ENCODE measurements around the gene MRPS24.

MRPS24 gene

DNA sequence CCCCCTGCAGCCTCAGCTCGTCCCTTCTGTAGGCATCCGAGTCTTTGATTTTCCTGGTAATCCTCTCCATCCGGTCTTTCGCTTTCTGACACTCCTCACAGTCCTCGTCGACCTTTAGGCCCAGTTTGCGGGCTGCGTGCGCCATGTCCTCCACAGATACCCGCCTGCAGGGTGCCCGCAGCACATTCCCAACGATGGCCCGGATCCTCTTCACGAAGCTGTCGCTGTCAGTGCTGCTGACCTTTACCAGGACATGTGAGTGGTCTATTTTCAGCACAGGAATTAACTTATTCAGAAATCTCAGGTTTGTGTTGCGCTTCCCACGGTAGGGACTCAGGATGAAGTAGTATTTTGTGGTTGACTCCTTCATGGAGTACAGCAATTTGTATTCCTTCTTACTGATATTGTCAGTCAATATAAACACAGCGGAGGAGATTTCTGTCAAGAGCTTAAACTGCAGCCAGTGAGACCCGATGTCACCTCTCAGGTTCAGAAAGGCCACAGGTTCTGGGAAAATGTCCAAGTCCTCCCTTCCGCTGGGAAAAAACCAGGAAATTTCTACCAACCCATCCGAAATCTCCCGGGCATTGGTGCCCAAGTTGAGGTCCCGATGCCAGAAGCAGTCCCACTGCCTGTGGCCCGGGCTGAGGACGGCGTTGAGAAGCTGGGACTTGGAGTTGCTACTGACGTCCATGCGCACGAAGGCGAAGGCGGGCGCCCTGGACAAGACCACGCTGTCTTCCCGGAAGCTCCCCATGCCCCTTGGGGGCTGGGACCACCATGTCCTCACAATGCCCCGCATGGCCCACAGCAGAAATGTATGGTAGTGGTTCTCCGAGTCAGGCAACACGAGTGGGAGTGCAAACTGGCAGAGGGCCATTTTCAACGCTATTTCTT is 8.9 kb upstream of the MRPS24 start:
- DNase-seq (ENCODE audit: low spot score) = no peak

DNA sequence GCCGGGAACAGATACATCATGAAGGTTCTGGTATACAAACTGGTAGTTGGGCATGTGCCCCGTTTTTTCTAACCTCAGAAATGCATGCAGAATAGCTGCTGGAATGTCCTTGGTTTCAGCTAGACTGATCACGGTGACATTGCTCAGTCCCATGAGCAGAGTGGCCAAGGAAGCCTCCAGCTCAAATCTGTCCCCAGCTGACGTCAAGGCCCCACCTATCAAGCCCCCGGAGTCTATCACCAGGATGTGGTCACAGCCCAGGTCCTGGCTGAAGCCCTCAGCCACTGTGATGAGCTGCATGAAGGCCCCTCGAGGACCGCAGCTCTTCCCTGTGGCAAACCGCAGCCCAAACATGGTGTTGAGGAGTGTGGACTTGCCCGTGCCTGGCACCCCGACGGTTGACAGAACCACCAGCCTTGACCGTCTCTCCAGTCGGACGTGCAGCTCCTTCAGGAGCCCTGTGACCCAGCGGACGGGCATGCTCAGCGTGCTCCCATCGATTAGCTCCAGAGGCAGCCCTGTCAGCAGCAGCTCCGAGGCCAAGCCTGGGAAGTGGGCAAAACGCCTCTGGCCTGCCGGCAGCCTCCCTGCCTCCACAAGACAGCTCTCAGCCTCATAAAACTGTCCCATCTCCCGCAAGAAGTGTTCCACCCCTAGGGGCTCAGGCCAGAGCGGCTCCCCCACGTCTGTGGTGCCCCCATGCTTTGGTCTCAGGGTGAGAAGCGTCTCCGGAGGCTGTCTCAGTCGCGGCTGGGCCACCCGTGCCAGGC is 7.8 kb upstream of the MRPS24 start:
- no peak for DNase-seq (ENCODE audit: low spot score)

GRCh38 chr7:43876241-43876640 is 6.9 kb upstream of the MRPS24 start:
- DNase-seq (ENCODE audit: low spot score) = no peak

DNA sequence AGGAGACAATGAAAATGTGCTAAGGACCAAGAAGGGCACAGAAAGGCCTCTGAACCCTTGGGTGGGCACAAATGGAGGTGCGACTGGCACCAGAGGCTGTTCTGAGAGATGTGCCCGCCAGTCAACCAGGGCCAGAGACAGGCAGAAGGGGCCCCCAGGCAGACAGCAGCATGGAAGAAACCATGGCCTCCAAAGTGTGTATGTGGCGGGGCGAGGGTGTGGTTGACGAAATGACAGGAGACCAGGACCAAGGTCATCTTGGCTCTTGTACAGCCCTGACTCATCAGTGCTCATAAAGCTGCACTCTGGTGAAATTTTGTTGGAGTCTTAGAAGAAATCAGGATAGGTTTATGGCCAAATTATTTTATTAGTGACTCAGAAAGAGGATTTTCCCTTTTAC is 4.0 kb upstream of the MRPS24 start:
- DNase-seq (ENCODE audit: low spot score) = no peak

GRCh38 chr7:43872406-43873110 is 3.2 kb upstream of the MRPS24 start:
- DNase-seq (ENCODE audit: low spot score) = no peak

DNA sequence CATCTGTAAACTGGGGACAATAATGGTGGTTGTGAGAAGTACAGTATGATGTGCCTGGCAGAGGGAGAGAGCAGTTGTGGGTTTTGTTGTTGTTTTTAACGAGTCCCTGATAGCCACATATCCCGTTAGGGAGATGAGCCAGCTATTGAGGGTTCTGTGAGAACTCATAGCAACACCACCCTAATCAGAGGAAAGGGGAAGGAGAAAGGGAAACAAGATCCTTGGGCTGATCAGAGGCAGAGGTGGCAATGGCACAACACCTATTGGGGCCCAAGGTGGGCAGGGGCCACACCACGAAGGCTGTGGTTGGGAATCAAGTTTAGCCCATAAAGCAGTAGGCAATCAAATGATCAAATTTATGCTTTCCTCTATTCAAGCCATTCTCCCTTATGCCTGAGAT is 1.7 kb upstream of the MRPS24 start:
- DNase-seq (ENCODE audit: low spot score) = no peak

GRCh38 chr7:43870316-43870715 is 999 bp upstream of the MRPS24 start:
- DNase-seq (ENCODE audit: low spot score) = no peak

GRCh38 chr7:43869867-43870240 is 537 bp upstream of the MRPS24 start:
- DNase-seq (ENCODE audit: low spot score) = no peak

DNA sequence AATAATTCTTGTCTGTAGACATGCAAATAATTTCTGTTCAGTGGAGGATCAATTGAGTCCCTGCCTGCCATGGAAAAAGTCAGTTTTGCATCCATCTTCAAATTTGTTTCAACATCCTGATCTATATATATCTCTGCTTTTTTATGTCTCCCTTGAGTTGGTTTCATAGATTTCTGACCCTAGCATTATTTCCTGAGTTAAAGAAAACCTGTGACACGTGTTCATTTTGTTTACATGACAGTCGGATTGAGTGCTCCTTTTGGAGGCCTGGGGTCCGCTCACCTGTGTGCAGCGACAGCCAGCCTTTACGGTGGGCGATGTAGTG is 674 bp downstream of the MRPS24 start:
- no peak for DNase-seq (ENCODE audit: low spot score)

DNA sequence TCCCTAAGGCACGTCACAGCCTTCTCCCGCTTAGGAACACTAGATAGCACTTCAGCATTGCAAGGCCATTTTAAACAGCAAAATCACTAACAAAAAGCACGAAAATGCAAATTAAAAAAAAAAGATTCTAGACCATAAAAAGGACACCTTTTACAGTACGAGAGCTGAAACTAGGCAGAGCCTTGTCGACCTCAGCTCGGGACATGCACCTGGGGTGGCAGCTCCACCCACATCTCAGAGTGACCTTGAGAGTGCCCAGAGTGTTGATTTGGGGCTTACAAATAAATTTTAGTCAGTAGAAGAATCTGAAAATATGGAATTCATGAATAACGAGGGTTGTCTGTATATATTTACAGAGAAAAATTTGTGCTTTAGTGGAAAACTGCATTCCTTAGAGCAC is 1.1 kb downstream of the MRPS24 start:
- no peak for DNase-seq (ENCODE audit: low spot score)

DNA sequence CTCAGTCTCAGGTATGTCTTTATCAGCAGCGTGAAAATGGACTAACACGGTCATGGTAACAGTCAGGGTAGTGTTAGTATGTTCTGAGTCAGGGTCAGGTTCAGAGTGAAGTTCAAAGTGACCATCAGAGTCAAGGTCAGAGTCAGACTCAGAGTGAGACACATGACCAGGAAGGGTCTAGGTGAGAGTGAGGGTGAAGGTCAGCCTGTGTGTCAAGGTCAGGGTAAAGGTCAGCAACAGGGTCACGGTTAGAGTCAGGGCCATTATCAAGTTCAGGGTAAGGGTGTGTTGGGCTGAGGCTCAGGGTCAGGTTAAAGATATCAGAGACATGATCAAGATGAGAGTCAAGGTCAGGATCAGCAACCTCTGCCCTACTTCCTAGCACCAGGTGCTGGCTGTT is 4.0 kb downstream of the MRPS24 start:
- no peak for DNase-seq (ENCODE audit: low spot score)

DNA sequence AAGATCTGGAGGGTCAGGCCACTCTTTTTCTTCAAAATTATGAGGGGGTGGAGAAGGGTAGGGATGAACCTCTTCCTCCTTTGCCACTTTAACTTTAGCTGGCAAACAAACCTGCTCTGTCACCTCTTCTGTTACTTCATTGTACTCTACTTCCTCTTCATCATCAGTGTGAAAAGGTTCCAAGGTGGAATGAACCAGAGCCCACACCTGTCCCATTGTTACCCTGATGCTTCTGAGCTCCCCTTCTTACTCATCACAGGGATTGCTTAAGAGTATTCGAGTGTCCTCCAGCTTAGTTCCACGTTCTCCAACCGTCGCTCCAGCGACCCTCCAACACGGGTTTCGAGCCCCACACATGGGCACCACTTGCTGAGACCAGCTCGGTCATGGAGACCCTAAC is 5.2 kb downstream of the MRPS24 start:
- DNase-seq (ENCODE audit: low spot score) = no peak

DNA sequence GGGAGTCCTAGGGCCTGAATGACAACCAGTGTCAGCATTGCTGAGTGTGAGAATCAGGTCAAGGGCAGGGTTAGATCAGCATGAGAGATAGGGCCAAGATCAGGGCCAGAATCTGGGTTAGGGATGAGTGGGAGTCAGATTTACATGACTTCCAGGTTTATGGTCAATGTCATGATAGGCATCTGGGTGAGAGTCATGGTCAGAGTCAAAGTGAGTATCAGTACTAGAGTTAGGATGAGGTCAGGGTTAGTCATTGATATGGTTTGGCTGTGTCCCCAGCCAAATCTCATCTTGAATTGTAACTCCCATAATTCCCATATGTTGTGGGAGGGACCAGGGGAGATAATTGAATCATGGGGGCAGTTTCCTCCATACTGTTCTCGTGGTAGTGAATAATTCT is 12.3 kb downstream of the MRPS24 start:
- DNase-seq (ENCODE audit: low spot score) = no peak

DNA sequence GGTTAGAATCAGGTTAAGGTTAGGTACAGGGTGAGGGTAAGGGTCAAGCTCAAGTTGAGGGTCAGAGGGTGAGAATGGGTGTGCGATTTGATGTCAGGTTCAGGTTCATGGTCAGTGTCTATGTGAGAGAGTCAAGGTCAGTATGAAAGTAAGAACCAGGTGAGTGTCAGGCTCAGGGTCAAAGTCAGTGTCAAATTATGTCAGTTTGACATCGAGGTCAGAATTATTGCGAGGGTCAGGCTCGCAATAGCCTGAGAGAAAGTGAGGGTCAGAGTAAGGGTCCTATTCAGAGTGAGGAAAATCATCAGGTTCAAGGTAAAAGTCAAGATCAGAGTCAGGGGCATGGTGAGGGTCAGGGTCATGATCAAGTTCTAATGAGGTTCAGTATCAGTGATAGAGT is 13.0 kb downstream of the MRPS24 start:
- DNase-seq (ENCODE audit: low spot score) = no peak

DNA sequence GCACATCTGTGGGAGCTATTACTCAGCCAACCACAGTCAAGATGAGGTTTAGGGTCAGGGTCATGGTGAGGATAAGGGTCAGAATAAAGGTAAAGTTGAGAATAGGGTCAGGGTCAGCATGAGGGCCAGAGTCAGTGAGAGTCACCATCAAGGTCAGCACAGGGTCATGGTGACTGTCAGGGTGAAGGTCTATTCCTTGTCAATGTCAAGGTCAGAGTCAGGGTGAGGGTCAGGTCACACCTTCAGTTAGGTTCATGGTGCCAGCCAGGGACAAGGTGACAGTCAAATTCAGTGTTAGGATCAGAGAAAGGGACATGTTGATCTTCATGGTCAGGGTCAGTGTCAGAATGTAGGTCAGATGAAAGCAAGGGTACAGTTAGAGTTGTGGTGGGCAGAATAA is 14.1 kb downstream of the MRPS24 start:
- no peak for DNase-seq (ENCODE audit: low spot score)

DNA sequence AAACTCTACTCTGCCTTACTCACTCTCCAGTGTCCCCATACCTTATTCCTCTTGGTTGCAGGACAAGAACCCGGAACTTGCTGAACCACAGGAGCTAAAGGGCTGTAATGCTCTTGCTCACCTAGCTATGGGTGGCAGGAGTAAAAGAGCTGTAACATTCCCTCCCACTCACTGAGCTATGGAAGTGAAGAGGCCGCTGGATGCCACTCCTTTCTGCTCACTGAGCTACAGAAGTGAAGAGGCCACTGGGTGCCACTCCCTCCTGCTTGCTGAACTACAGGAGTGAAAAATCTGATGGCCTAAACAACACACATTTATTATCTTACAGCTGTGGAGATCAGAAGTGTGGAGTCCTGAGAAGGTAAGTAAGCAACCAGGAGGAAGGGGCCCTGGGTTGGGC is 17.5 kb downstream of the MRPS24 start:
- no peak for DNase-seq (ENCODE audit: low spot score)

DNA sequence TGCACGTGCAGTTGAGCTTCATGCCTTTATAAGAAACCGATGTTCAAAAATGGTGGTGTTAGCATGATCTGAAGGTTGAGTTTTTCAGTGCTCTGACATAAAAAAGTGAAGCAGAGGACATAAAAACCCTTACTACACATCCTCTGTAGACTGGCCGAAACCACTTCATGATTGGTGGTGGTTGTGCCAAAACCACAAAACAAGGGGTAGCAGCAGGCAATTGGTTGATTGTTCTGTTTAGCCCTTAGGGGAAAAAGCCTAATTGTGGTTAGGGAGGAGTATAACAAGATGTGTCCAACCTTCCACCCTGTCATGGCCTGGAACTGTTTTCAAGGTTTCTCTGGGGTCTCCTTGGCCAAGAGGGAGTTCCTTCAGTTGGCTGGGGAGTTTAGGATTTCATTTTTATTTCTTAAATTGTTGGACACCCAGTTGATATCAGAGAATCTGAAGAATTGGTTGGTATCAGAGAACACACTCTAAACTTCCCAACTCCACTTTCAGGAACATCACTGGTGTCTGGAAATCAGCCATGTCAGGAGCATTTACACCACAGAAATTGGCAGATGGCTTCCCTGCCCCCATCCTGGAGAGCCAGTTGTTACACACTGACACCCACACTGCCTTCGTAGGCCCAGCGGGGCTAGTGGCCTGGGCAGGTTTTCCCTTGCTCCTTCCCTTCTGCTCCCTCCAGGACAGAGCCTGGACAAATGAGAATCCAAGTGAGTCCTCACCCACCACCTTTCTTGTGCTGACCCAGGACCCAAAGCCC is 18.8 kb downstream of the MRPS24 start:
- DNase-seq (ENCODE audit: low spot score) = no peak

- DNase-seq (ENCODE audit: low spot score) = no peak
These were observed 20.3 kb downstream of the MRPS24 start for GRCh38 chr7:43849047-43849446.

DNA sequence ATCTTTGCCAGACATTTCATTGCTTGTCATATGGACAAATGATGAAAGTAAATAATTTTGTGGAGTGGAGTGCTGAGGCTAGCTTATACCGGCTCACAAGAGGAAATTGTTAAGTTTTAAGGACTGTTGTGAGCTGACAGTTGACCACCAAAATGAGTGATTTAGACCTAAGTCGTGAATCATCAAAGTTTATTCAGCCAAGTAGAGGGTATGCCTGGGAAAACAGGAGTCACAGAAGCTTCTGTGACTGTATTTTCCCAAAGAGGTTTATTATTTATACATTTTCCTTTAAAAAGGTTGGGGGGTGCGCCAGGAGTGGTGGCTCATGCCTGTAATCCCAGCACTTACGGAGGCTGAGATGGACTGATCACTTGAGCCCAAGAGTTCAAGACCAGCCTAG is 21.8 kb downstream of the MRPS24 start:
- no peak for DNase-seq (ENCODE audit: low spot score)

- DNase-seq (ENCODE audit: low spot score) = no peak
These were observed 24.7 kb downstream of the MRPS24 start for GRCh38 chr7:43844662-43845061.

GRCh38 chr7:43844257-43844656 is 25.1 kb downstream of the MRPS24 start:
- no peak for DNase-seq (ENCODE audit: low spot score)

- no peak for DNase-seq (ENCODE audit: low spot score)
These were observed 26.0 kb downstream of the MRPS24 start for GRCh38 chr7:43843296-43843695.
